Lung (tissue), 12 donors: ENCODE results near the gene EEPD1. TPM values are rescaled to one million over a fixed set of nuclear protein-coding genes. Genes with fewer than 3 reads are reported as not detected.

Experiments used
- ATAC-seq: fragments of 200-7000 bp; cut with Tn5 transposase; one replicate; pipeline ENCODE4 v1.9.1; 2020; ENCODE audit warnings: moderate number of reproducible peaks; ENCODE audit not compliant: insufficient read depth, low FRiP score
- DNase-seq, 3 donors: peaks; one replicate each; pipeline ENCODE4 v3.0.0-alpha.2; 2013 to 2017
- H3K27ac ChIP-seq, 2 donors: one replicate each; pipeline ENCODE4 v1.5.1; 2013; ENCODE audit warnings: mild to moderate bottlenecking in 2 of 2, moderate library complexity in 2 of 2, control low read depth in 1 of 2, inconsistent platforms in 1 of 2, low read depth in 1 of 2, low read length in 1 of 2
- H3K27me3 ChIP-seq, 3 donors: one replicate each; pipeline ENCODE4 v1.5.1; 2013; ENCODE audit warnings: low read length in 2 of 3; ENCODE audit not compliant: control insufficient read depth in 3 of 3, insufficient read depth in 3 of 3
- H3K36me3 ChIP-seq, 4 donors: one replicate each; pipeline ENCODE4 v1.5.1; 2013; ENCODE audit warnings: low read length in 4 of 4, mild to moderate bottlenecking in 1 of 4, moderate library complexity in 1 of 4; ENCODE audit not compliant: control insufficient read depth in 4 of 4, insufficient read depth in 4 of 4
- H3K4me1 ChIP-seq, 5 donors: one replicate each; pipeline ENCODE4 v1.5.1; 2013; ENCODE audit warnings: low read length in 5 of 5, mild to moderate bottlenecking in 2 of 5, moderate library complexity in 1 of 5; ENCODE audit not compliant: control insufficient read depth in 5 of 5, insufficient read depth in 5 of 5
- H3K4me3 ChIP-seq: one replicate; pipeline ENCODE4 v1.5.1; 2013; ENCODE audit warnings: mild to moderate bottlenecking, control low read depth, moderate library complexity
- H3K9ac ChIP-seq, 2 donors: one replicate each; pipeline ENCODE4 v1.5.1; 2013; ENCODE audit warnings: low read length in 2 of 2, control low read depth in 1 of 2; ENCODE audit not compliant: insufficient read depth in 1 of 2
- H3K9me3 ChIP-seq, 4 donors: one replicate each; pipeline ENCODE4 v1.5.1; 2013; ENCODE audit warnings: low read length in 3 of 4, mild to moderate bottlenecking in 1 of 4, moderate library complexity in 1 of 4; ENCODE audit not compliant: control insufficient read depth in 4 of 4, insufficient read depth in 3 of 4
- CTCF ChIP-seq: IDR thresholded peaks from 2 replicates; pipeline ENCODE4 v1.5.1; 2012; ENCODE audit warnings: mild to moderate bottlenecking; ENCODE audit errors: control extremely low read depth, extremely low read depth
- WGBS, 2 donors: extraction: QIAGEN DNeasy Blood & Tissue Kit; methylation state at CpG; one replicate each; pipeline ENCODE4 v1.1.7; 2013; 5-methylcytosine and 5-hydroxymethylcytosine counted together
- polyA plus RNA-seq, 2 donors: library from polyadenylated mRNA; stranded (reverse); fragments of 200-250 nt; gene quantifications; one replicate each; pipeline ENCODE4 v1.2.1, GENCODE V29; 2013
- total RNA-seq, 2 donors: library from RNA; depleted of rRNA in 1 of 2; stranded (reverse); fragments of >200 nt in 1 of 2; gene quantifications; one replicate each; pipeline ENCODE4 v1.2.1, GENCODE V29; 2014 to 2021
- donor health status: control.
- donor health status: control.
- donor health status: Bipolar disorder and iron deficiency.
- donor health status: healthy.
- donor health status: DM: yes; HTN: yes; CAD: no.

EEPD1 gene
- total and polyA plus RNA-seq, 4 donors: 5.4 to 15.3 (median 7.9) TPM

- Histone ChIP-seq H3K4me1 (peaks cover 0 to 26% (median 10%) of the 10 kb centered on the region in 5 donors), H3K27me3 (no peaks in the 10 kb centered on the region)
Observed at GRCh38 chr7:36291387-36292316, 138.6 kb downstream of the EEPD1 start.

DNA sequence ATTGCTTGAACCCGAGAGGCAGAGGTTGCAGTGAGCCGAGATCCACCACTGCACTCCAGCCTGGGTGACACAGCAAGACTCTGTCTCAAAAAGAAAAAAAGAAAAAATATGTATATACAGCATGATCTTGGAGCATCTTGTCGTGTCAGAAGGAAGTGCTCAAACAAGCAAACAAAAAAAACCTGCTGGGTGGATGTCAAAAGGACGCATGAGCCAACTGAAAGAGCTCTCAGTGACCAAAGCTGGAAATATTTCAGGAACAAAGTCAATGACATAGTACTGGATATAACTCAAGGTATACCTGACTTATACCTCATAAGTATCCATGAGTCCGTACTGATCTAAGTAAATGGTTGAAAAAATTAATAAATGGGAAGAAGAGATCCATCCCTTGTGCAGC is 142.0 kb downstream of the EEPD1 start:
- no peaks in the 10 kb centered on the region for H3K27me3 ChIP-seq
- peaks cover 0 to 13% (median 6%) of the 10 kb centered on the region in 4 donors for H3K36me3 ChIP-seq
- H3K27ac ChIP-seq: no peak overlapping the region
- H3K4me3 ChIP-seq: no peak overlapping the region
- peaks cover 0 to 47% (median 16%) of the 10 kb centered on the region in 5 donors for H3K4me1 ChIP-seq
- WGBS, 2 donors: 64 to 81% methylated on average over 5 of the region's 5 CpGs
- no peak for TF ChIP-seq CTCF
- ATAC-seq (no peak), DNase-seq (peak in 1 of 3 donors; percentile 46)
- H3K9ac ChIP-seq: no peak overlapping the region
- H3K9me3 ChIP-seq: peaks cover 0 to 1% (median 0%) of the 10 kb centered on the region in 4 donors

More at GRCh38 chr7:36291387-36292316, 138.6 kb downstream of the EEPD1 start:
- H3K9me3 ChIP-seq: peaks cover 0 to 1% (median 0%) of the 10 kb centered on the region in 4 donors
- H3K27ac ChIP-seq: peak overlapping the region; percentile 5 to 83
- WGBS, 2 donors: 16 to 17% methylated on average over 18 of the region's 18 CpGs
- ATAC-seq (peak; percentile 87), DNase-seq (peak; percentile 91 to 95 (median 95))
- H3K9ac ChIP-seq: peak overlapping the region; percentile 12 to 57
- no peak overlapping the region for H3K4me3 ChIP-seq
- peaks cover 0 to 11% (median 5%) of the 10 kb centered on the region in 4 donors for H3K36me3 ChIP-seq
- peak; percentile 99 for TF ChIP-seq CTCF

DNA sequence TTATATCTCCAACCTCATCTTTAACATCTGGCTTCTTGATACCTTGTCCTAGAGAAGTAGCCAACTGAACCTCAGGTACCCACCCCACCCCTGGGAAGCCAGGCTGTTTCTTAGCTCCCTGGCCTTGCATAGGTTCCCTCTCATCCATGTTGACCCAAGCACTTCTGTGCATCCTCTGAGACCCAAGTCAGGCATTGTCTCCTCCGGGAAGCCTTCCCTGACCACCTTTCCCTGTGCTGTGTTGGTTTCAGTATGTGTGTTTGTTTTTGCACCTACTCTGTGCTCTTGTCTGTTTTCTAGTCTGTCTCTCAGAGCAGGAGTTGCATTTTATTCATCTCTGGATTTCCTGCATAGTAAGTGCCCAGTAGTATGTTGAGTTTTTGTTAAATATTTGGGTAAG is 143.2 kb downstream of the EEPD1 start:
- no peak overlapping the region for H3K4me3 ChIP-seq
- H3K36me3 ChIP-seq: peaks cover 0 to 8% (median 4%) of the 10 kb centered on the region in 4 donors
- H3K9ac ChIP-seq: no peak overlapping the region
- H3K9me3 ChIP-seq: no peaks in the 10 kb centered on the region
- ATAC-seq (no peak), DNase-seq (no peak)
- WGBS, 2 donors: 90 to 95% methylated on average over 1 of the region's 1 CpG
- no peaks in the 10 kb centered on the region for H3K27me3 ChIP-seq
- H3K27ac ChIP-seq: no peak overlapping the region
- H3K4me1 ChIP-seq: peaks cover 4 to 52% (median 16%) of the 10 kb centered on the region in 5 donors
- TF ChIP-seq CTCF: no peak
